ENCODE measurements around the gene PTPRT. TPM values are rescaled to one million over a fixed set of nuclear protein-coding genes. Genes with fewer than 3 reads are reported as not detected.

The PTPRT gene
- total RNA-seq, 1 experiment from 2014 or later, result 0.13 TPM

GRCh38 chr20:42026599-42026998 is 1163.1 kb downstream of the PTPRT start:
- H3K79me1 ChIP-seq (ENCODE audit: insufficient read depth, low read depth, low read length, poor library complexity, severe bottlenecking), result no peaks in the 10 kb centered on the region
- no peak overlapping the region for H2AFZ ChIP-seq (ENCODE audit: low read length)
- H3T11ph ChIP-seq (ENCODE audit: low read length), result no peak overlapping the region
- H2BK20ac ChIP-seq (ENCODE audit: low read depth, low read length, poor library complexity, severe bottlenecking), result no peak overlapping the region
- H3K27me3 Mint-ChIP-seq (ENCODE audit: low read depth), result peaks cover 16% of the 10 kb centered on the region
- H3K23me2 ChIP-seq (ENCODE audit: insufficient read length, low read depth, low read length, poor library complexity, severe bottlenecking), result no peaks in the 10 kb centered on the region
- no peak overlapping the region for H2BK15ac ChIP-seq (ENCODE audit: low read depth, low read length)
- no peak overlapping the region for H4K8ac ChIP-seq (replicated peaks; ENCODE audit: insufficient read length, low read depth, low read length)
- no peak overlapping the region for H3K14ac ChIP-seq (ENCODE audit: insufficient read depth, low read length)
- no peak overlapping the region for H2BK120ac ChIP-seq (ENCODE audit: low read depth, low read length, poor library complexity, severe bottlenecking)
- no peak overlapping the region for H2AK5ac ChIP-seq (ENCODE audit: insufficient read length, low read length)
- DNase-seq, result no peak
- H4K91ac ChIP-seq (ENCODE audit: insufficient read length, low read depth, low read length), result no peak overlapping the region
- H3K4me1 Mint-ChIP-seq, result no peaks in the 10 kb centered on the region
- H3K36me3 Mint-ChIP-seq (ENCODE audit: insufficient read depth in 1 of 3, low read depth in 3 of 3), result no peaks in the 10 kb centered on the region
- no peak overlapping the region for H2BK5ac ChIP-seq (ENCODE audit: insufficient read length, low read length)
- no peak overlapping the region for H3K27ac Mint-ChIP-seq
- no peaks in the 10 kb centered on the region; the same call in 1 of the 2 replicates for H3K27me3 ChIP-seq (ENCODE audit: insufficient read depth, low read length)
- no peaks in the 10 kb centered on the region for H3K79me2 ChIP-seq (ENCODE audit: insufficient read depth, low read length)
- no peak overlapping the region for H3K4ac ChIP-seq (ENCODE audit: low read depth, low read length)
- no peak overlapping the region for H3K18ac ChIP-seq (ENCODE audit: insufficient read length, low read depth, low read length)
- no peaks in the 10 kb centered on the region for H4K20me1 ChIP-seq (ENCODE audit: control insufficient read depth, insufficient read depth, insufficient read length)
- H4K5ac ChIP-seq (ENCODE audit: insufficient read length, low read depth, low read length), result no peak overlapping the region
- H3K9me3 Mint-ChIP-seq, result no peaks in the 10 kb centered on the region
- TF ChIP-seq, protein P1, sequence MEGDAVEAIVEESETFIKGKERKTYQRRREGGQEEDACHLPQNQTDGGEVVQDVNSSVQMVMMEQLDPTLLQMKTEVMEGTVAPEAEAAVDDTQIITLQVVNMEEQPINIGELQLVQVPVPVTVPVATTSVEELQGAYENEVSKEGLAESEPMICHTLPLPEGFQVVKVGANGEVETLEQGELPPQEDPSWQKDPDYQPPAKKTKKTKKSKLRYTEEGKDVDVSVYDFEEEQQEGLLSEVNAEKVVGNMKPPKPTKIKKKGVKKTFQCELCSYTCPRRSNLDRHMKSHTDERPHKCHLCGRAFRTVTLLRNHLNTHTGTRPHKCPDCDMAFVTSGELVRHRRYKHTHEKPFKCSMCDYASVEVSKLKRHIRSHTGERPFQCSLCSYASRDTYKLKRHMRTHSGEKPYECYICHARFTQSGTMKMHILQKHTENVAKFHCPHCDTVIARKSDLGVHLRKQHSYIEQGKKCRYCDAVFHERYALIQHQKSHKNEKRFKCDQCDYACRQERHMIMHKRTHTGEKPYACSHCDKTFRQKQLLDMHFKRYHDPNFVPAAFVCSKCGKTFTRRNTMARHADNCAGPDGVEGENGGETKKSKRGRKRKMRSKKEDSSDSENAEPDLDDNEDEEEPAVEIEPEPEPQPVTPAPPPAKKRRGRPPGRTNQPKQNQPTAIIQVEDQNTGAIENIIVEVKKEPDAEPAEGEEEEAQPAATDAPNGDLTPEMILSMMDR (conservative IDR thresholded peaks at IDR 0.05), result no peak
- H3K4me2 ChIP-seq (ENCODE audit: insufficient read depth, insufficient read length, low read length), result no peak overlapping the region
- H3K9me3 ChIP-seq (ENCODE audit: control insufficient read depth, low read depth, low read length), result no peaks in the 10 kb centered on the region
- no peak overlapping the region for H3K9ac ChIP-seq (ENCODE audit: extremely low read depth, insufficient read length, low read length)
- no peak overlapping the region for H3K27ac ChIP-seq (ENCODE audit: insufficient read length, low read depth, low read length)
- no peak overlapping the region for H2BK12ac ChIP-seq (ENCODE audit: insufficient read length, low read depth, low read length)
- H3K4me3 Mint-ChIP-seq, result no peak overlapping the region
- H3K4me1 ChIP-seq (ENCODE audit: insufficient read depth, low read length), result no peaks in the 10 kb centered on the region
- H3K56ac ChIP-seq (ENCODE audit: insufficient read length, low read depth, low read length), result no peak overlapping the region
- no CpG with 5 or more reads among the region's 4 CpGs for WGBS (ENCODE audit: extremely low coverage, insufficient read length, low lambda C conversion rate)
- H3K23ac ChIP-seq (ENCODE audit: insufficient read length, low read depth, low read length), result no peak overlapping the region
